SK-MEL-5 (cell line): ENCODE data around the gene KLHL3. TPM values are rescaled to one million over a fixed set of nuclear protein-coding genes. Genes with fewer than 3 reads are reported as not detected.

ENCODE experiments used
- DNase-seq: peaks from one replicate; pipeline ENCODE4 v3.0.0-alpha.2; 2016; ENCODE audit warnings: low read depth, low spot score
- in situ Hi-C: cut with HindIII; loops from 2 replicates; pipeline ENCODE4 v1.10.0; 2016; ENCODE audit warnings: low sequenced_read_pairs, high pct_unique_total_duplicates, low pct_unique_long_range_greater_than_20kb
- total RNA-seq: library from RNA; depleted of rRNA; stranded (reverse); fragments of >200 nt; shearing (Covaris generic); gene quantifications from 2 replicates; pipeline ENCODE4 v1.2.3, GENCODE V29; 2014

The KLHL3 gene
- total RNA-seq, 1 experiment from 2014 or later = 0.66 TPM

- peak; percentile 40 for DNase-seq
- in situ Hi-C loops = no loop called here
These were observed 17.2 kb upstream of the KLHL3 start for GRCh38 chr5:137752905-137753690.

DNA sequence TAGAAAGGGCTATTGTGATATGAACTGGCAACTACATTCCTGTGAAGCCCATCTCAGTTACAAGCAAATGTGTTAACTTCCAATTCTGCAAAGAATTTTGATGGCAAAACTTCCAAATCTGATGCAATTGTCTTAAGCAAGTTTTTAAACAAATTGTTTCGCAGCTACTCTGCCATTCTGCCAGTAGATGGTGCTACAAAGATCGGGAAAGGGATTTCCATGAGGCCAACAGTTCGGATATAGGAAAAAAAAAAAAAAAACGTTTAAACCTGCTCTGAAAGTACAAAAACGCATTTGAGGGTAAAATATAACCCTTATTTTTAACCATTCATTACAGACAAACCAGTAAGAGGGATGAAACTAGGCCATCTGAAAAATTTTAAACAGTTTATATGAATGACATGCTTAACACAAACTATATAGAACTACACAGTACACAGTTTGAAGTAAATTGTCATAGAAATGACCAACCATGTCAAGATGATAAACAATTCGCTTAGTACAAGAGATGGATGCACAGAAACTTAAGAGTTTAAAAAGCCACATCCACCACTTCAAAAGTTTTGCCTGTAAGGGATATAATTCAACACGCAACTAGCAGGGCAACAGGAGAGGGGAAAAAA is 16.1 kb upstream of the KLHL3 start:
- in situ Hi-C loops = no loop called here
- DNase-seq = peak; percentile 75

GRCh38 chr5:137750436-137750835 is 14.5 kb upstream of the KLHL3 start:
- no peak for DNase-seq
- in situ Hi-C loops = no loop called here

DNA sequence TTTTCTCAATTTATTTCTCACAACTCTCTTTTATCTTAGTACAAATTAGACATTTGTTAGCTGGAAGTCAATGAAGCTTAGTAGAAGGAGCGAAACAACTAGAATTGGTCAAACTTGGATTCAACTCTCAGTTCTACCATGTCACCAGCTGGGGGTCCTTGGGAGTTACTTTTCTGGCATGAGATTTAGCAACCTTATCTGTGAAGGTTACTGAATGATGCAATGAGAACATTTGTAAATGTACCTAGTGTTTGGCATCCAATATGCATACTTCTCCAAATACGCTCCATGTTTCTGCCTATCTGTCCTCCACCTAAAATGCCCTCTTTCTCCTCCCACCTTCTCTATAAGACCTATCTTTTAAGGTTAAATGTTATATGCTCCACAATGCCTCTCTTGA is 12.0 kb upstream of the KLHL3 start:
- in situ Hi-C loops = no loop called here

GRCh38 chr5:137743031-137743640 is 7.2 kb upstream of the KLHL3 start:
- peak; percentile 88 for DNase-seq
- in situ Hi-C loops = no loop called here

More for the DNA sequence above, 12.0 kb upstream of the KLHL3 start:
- no peak for DNase-seq

- no peak for DNase-seq
- in situ Hi-C loops = no loop called here
These were observed 5.8 kb upstream of the KLHL3 start for GRCh38 chr5:137741718-137742117.

GRCh38 chr5:137739737-137740136 is 3.8 kb upstream of the KLHL3 start:
- DNase-seq = no peak
- in situ Hi-C loops = no loop called here

DNA sequence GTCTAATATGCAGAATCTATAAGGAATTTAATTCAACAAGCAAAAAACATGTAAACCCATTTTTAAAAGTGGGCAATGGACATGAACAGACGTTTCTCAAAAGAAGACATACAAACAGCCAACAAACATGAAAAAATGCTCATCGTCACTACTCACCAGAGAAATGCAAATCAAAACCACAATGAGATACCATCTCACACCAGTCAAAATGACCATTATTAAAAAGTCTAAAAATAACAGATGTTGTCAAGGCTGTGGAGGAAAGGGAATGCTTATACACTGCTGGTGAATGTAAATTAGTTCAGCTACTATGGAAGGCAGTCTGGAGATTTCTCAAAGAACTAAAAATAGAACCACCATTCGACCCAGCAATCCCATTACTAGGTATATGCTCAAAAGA is 3.1 kb upstream of the KLHL3 start:
- in situ Hi-C loops = no loop called here
- DNase-seq = no peak

GRCh38 chr5:137737349-137738131 is 1.7 kb upstream of the KLHL3 start:
- no peak for DNase-seq
- in situ Hi-C loops = no loop called here

GRCh38 chr5:137736496-137736895 is 607 bp upstream of the KLHL3 start:
- DNase-seq = no peak
- in situ Hi-C loops = no loop called here

- no peak for DNase-seq
- in situ Hi-C loops = no loop called here
These were observed 831 bp downstream of the KLHL3 start for GRCh38 chr5:137734962-137735554.

- in situ Hi-C loops = no loop called here
- DNase-seq = no peak
These were observed 1.6 kb downstream of the KLHL3 start for GRCh38 chr5:137734331-137734730.

DNA sequence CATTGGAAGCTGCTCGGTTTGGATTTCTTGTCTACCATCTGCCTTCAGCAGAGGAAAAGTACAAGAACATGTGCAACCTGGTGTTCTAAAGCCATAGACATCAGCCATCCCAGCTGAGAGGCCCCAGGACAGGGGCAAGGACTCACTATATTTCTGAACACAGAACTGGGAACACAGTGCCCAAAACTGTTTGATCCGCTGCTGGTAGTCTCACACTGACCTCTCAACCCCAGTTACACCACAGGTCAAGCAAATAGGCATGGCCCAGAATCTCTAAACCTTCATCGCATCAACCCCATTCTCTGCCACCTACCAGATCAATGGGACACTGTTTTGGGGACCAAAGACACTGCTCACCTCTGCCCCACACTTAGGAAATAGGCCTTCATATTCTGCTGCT is 2.0 kb downstream of the KLHL3 start:
- DNase-seq = no peak
- in situ Hi-C loops = no loop called here

GRCh38 chr5:137733006-137733405 is 2.9 kb downstream of the KLHL3 start:
- in situ Hi-C loops = no loop called here
- no peak for DNase-seq

DNA sequence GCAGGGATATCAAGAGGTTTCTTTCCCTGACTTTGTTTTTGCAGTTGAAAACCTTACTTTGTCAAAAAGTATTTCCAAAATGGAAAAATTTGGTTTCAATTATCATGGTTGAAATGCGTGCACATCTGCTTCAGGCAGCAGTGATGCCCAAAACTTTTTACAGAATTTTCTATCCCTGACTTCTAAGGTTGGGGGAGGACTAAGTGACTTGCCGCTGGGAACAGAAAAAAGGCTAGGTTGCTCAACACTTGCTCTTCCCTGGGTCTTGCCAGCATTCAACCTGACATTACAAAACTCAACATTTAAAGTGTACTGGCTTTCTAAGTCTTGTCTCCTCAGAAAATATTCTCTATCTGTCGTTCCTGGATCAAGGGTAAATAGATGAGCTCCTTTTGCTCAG is 4.7 kb downstream of the KLHL3 start:
- in situ Hi-C loops = no loop called here
- DNase-seq = no peak

GRCh38 chr5:137730336-137730735 is 5.6 kb downstream of the KLHL3 start:
- no peak for DNase-seq
- in situ Hi-C loops = no loop called here

DNA sequence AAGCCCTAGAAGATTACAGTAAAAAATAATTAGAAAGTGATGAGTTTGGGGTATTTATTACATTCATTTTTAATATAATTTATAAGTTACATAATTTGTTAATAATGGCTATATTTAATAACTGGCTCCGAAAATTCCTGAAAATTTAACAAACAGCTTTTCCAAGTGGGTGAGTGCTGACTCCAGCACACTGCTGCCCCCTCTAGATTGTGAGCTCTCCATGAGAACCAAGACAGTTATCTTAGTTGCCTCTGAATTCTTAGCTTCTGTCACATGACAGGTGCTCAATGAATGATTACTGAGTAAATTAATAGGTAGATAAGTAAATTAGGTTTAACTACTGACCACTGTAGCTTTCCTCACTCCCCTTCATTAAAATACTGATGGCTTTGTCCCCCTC is 7.8 kb downstream of the KLHL3 start:
- DNase-seq = no peak
- in situ Hi-C loops = no loop called here

DNA sequence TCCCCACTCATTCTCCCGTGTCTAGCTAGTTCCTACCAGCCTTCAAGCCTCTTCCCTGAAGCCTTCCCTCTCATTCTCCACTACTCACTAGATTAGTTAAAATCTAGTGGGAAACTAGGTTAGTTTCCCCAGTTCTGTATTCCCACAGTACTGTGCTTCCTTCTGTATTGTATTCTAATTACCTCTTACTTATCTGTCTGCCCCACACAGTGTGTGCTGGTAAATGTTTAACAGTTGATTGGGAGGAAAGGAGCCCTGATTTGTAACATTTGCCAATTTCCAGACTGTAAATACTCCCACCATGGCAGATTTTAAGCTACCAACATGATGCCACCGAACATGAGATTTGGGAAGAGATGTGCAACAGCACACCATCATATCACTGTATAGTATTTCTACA is 8.3 kb downstream of the KLHL3 start:
- in situ Hi-C loops = no loop called here

More for the DNA sequence above, 8.3 kb downstream of the KLHL3 start:
- DNase-seq = no peak
